HepG2 (cell line): ENCODE measurements around the gene SLC27A3. TPM values are rescaled to one million over a fixed set of nuclear protein-coding genes. Genes with fewer than 3 reads are reported as not detected.

Experiments
- ATAC-seq: fragments of 200-7000 bp; cut with Tn5 transposase; 3 replicates; pipeline ENCODE4 v1.9.1; 2020; ENCODE audit warnings: mild to moderate bottlenecking, moderate library complexity
- BruUV-seq: library from RNA; stranded (reverse); fragments of 400-500 nt; replicated peaks from 2 replicates; lab custom pipeline; 2021; lab: Mats Ljungman, UMichigan
- CTCF ChIA-PET: fragments of 300-600 bp; formaldehyde crosslinking; extraction: SDS; loops from one replicate; lab custom pipeline; 2021; ENCODE audit warnings: low total read pairs, inconsistent platforms, low intra/inter-chr PET ratio; lab: Yijun Ruan, JAX
- POLR2A ChIA-PET: fragments of 350-600 bp; sonication (Branson Sonifier 250); formaldehyde crosslinking; loops from one replicate; lab custom pipeline; 2020; ENCODE audit warnings: antibody characterized with exemption, inconsistent platforms; lab: Yijun Ruan, JAX
- DNase-seq: peaks from one replicate; pipeline ENCODE4 v3.0.0-alpha.2; 2015; ENCODE audit warnings: low spot score
- FAIRE-seq: peaks from 3 replicates; lab custom pipeline; 2011; peaks lifted over from hg19 to GRCh38; lab: Jason Lieb, UNC
- H2AFZ ChIP-seq: one replicate; pipeline ENCODE4 v1.6.1; 2011; ENCODE audit warnings: low read length, inconsistent platforms
- H3K27ac ChIP-seq: fragments of 300-600 bp; 3 replicates; pipeline ENCODE4 v1.8.0; 2011; ENCODE audit warnings: mixed run types, mild to moderate bottlenecking, mixed read lengths, low read length, inconsistent platforms; ENCODE audit not compliant: insufficient read depth; ENCODE audit errors: extremely low read length
- H3K27me3 ChIP-seq, 2 experiments: fragments of 200-600 bp in 1 of 2; 2 replicates in 1 of 2; 3 replicates in 1 of 2; pipeline versions ENCODE4 v1.6.0 to v1.8.0; 2011; ENCODE audit warnings: low read length in 2 of 2, mild to moderate bottlenecking in 2 of 2, moderate library complexity in 2 of 2, inconsistent platforms in 1 of 2; ENCODE audit not compliant: insufficient read depth in 2 of 2, control insufficient read depth in 1 of 2
- H3K36me3 ChIP-seq, 2 experiments: fragments of 200-600 bp in 1 of 2; replicated peaks in 1 of 2; 2 replicates in 1 of 2; 3 replicates in 1 of 2; pipeline versions ENCODE4 v1.5.1 to v1.8.0; 2011; ENCODE audit warnings: low read length in 2 of 2, inconsistent platforms in 1 of 2; ENCODE audit not compliant: insufficient read depth in 2 of 2, control insufficient read depth in 1 of 2
- H3K4me1 ChIP-seq: 2 replicates; pipeline ENCODE4 v1.5.1; 2012; ENCODE audit warnings: low read length, inconsistent platforms; ENCODE audit not compliant: insufficient read depth
- H3K4me2 ChIP-seq: 2 replicates; pipeline ENCODE4 v1.6.0; 2011; ENCODE audit warnings: low read depth, low read length, inconsistent platforms
- H3K4me3 ChIP-seq, 3 experiments: fragments of 200-600 bp in 1 of 3; sonication (generic), shearing (Covaris generic) in 1 of 3; replicated peaks in 1 of 3; 2 replicates each; pipeline ENCODE4 v1.5.1; 2011 to 2016; ENCODE audit warnings: low read length in 3 of 3, inconsistent platforms in 2 of 3, low read depth in 2 of 3, mild to moderate bottlenecking in 2 of 3, control low read depth in 1 of 3, mixed read lengths in 1 of 3; ENCODE audit not compliant: insufficient read depth in 1 of 3
- H3K79me2 ChIP-seq: one replicate; pipeline ENCODE4 v1.6.1; 2011; ENCODE audit warnings: low read length, inconsistent platforms; ENCODE audit not compliant: insufficient read depth
- H3K9ac ChIP-seq: 2 replicates; pipeline ENCODE4 v1.6.0; 2011; ENCODE audit warnings: mild to moderate bottlenecking, low read depth, low read length, inconsistent platforms; ENCODE audit not compliant: insufficient read depth
- H3K9me3 ChIP-seq: 2 replicates; pipeline ENCODE4 v1.5.1; 2012; ENCODE audit warnings: mild to moderate bottlenecking, low read length
- H4K20me1 ChIP-seq: 2 replicates; pipeline ENCODE4 v1.6.0; 2011; ENCODE audit warnings: inconsistent platforms, mild to moderate bottlenecking, low read length, moderate library complexity; ENCODE audit not compliant: insufficient read depth
- DMTF1 ChIP-seq: sonication (generic); formaldehyde crosslinking; IDR thresholded peaks from 2 replicates; pipeline ENCODE4 v1.4.0; 2020; ENCODE audit warnings: mild to moderate bottlenecking, missing genetic modification reagents
- HMGA1 ChIP-seq: sonication (generic); formaldehyde crosslinking; conservative IDR thresholded peaks from 2 replicates; pipeline ENCODE4 v1.4.0; 2020; ENCODE audit warnings: missing genetic modification reagents
- MLLT10 ChIP-seq: sonication (generic); formaldehyde crosslinking; IDR thresholded peaks from 2 replicates; pipeline ENCODE4 v1.4.0; 2020; ENCODE audit warnings: missing genetic modification reagents
- NR2F1 ChIP-seq, 2 experiments: fragments of 450-650 bp in 1 of 2; formaldehyde crosslinking in 1 of 2; IDR thresholded peaks; 2 replicates each; pipeline versions ENCODE4 v1.5.0 to v1.6.1; 2016 to 2020; ENCODE audit warnings: mild to moderate bottlenecking in 1 of 2, missing compliant biosample characterization in 1 of 2, missing genetic modification reagents in 1 of 2, moderate library complexity in 1 of 2
- POLR2AphosphoS2 ChIP-seq: IDR thresholded peaks from 2 replicates; pipeline ENCODE4 v1.6.1; 2011; ENCODE audit warnings: low read depth, low read length, improper control_type of control experiment
- RFX5 ChIP-seq: IDR thresholded peaks from 2 replicates; pipeline ENCODE4 v1.6.1; 2011; ENCODE audit warnings: low read depth, low read length, improper control_type of control experiment
- ZNF160 ChIP-seq: sonication (generic); formaldehyde crosslinking; IDR thresholded peaks from 2 replicates; pipeline ENCODE4 v1.8.0; 2022; ENCODE audit warnings: mild to moderate bottlenecking, inconsistent platforms, missing genetic modification reagents
- ZNF335 ChIP-seq: sonication (generic); formaldehyde crosslinking; IDR thresholded peaks from 2 replicates; pipeline ENCODE4 v1.4.0; 2020; ENCODE audit warnings: missing genetic modification reagents
- ZNF569 ChIP-seq: sonication (generic); formaldehyde crosslinking; IDR thresholded peaks from 2 replicates; pipeline ENCODE4 v1.5.0; 2020; ENCODE audit warnings: mild to moderate bottlenecking, missing genetic modification reagents, moderate library complexity, borderline replicate concordance
- ZNF784 ChIP-seq: sonication (generic); formaldehyde crosslinking; IDR thresholded peaks from 2 replicates; pipeline ENCODE4 v1.5.1; 2020; ENCODE audit warnings: missing genetic modification reagents, mild to moderate bottlenecking, borderline replicate concordance
- ZNF891 ChIP-seq: sonication (generic); formaldehyde crosslinking; IDR thresholded peaks from 2 replicates; pipeline ENCODE4 v1.5.0; 2020; ENCODE audit warnings: mild to moderate bottlenecking, missing genetic modification reagents
- WGBS: methylation state at CpG from one replicate; pipeline ENCODE4 v1.1.6; 2017; ENCODE audit warnings: low lambda C conversion rate; 5-methylcytosine and 5-hydroxymethylcytosine counted together
- in situ Hi-C: cut with HindIII; loops from 2 replicates; pipeline ENCODE4 v1.10.0; 2017; ENCODE audit warnings: low pct_unique_long_range_greater_than_20kb; ENCODE audit not compliant: extremely low pct_ligation_motif_present
- intact Hi-C: fragments of 100-400 bp; cut with micrococcal nuclease; formaldehyde crosslinking; loops from one replicate; pipeline ENCODE4 v1.10.0; 2022; ENCODE audit not compliant: unreplicated experiment
- polyA plus RNA-seq, 8 experiments: library from polyadenylated mRNA; depleted of rRNA in 3 of 8; stranded (reverse) in 7 of 8; unstranded in 1 of 8; fragments of >200 nt; fragmentation: Illumina TruSeq in 4 of 8; extraction: Trizol in 4 of 8; gene quantifications; 2 replicates each; pipeline versions ENCODE4 v1.2.1 to v1.2.3, GENCODE V29; 2011 to 2016; ENCODE audit warnings: low read depth in 4 of 8, missing spikeins in 1 of 8, mixed read lengths in 1 of 8; ENCODE audit not compliant: insufficient read depth in 1 of 8
- total RNA-seq, 5 experiments: library from RNA; depleted of rRNA; stranded (reverse); fragments of >200 nt; fragmentation: Illumina TruSeq; extraction: Trizol; gene quantifications; 2 replicates each; pipeline ENCODE4 v1.2.3, GENCODE V29; 2016; ENCODE audit warnings: low read depth in 1 of 5

Gene SLC27A3
- total and polyA plus RNA-seq, 2 of the 13 experiments (the other 11 are each of a cell fraction or from before 2014, with no cell fraction given), result 4.3 to 10.3 TPM

DNA sequence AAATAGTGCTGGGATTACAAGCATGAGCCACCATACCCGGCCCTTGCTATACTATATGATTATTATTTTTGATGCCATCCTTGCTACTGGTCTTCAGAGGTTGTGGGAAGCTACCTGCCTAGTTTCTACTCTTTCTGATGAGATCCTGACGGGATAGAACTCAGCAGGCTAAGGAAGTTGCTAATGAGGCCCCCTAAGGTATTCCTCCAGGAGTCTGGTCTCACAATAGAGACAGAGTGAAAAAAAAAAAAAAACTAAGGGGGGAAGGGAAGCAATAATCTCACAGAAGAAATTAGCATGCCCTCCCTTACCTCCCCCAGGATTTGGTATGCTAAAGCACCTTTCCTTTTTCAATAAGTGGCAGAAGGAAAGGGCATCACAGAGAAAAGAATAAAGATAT is 29.8 kb upstream of the SLC27A3 start:
- H3K9me3 ChIP-seq, result no peaks in the 10 kb centered on the region
- DNase-seq (no peak), ATAC-seq (no peak), FAIRE-seq (no peak)
- H2AFZ ChIP-seq, result no peak overlapping the region
- no peaks in the 10 kb centered on the region for H3K79me2 ChIP-seq
- ChIA-PET CTCF (no interaction called here), POLR2A (interaction anchor here (1.3 kb wide), 1 partner anchor 18 kb away, joined by 7 read pairs; the partner anchor contains the start of gene INTS3)
- H3K4me3 ChIP-seq, result no peak overlapping the region
- peaks cover 36% of the 10 kb centered on the region for H3K4me1 ChIP-seq
- TF ChIP-seq ZNF784 (CRISPR knock-in tag) (no peak), POLR2AphosphoS2 (no peak), NR2F1 (CRISPR knock-in tag; IDR thresholded peaks at IDR 0.05) (no peak), RFX5 (no peak), HMGA1 (CRISPR knock-in tag) (no peak), ZNF160 (CRISPR knock-in tag) (no peak), ZNF891 (CRISPR knock-in tag) (no peak), ZNF569 (CRISPR knock-in tag) (no peak), MLLT10 (CRISPR knock-in tag) (no peak), DMTF1 (CRISPR knock-in tag) (no peak), ZNF335 (CRISPR knock-in tag) (no peak)
- 98% methylated on average over 2 of the region's 2 CpGs for WGBS
- no peak overlapping the region for H3K27ac ChIP-seq
- H4K20me1 ChIP-seq, result no peaks in the 10 kb centered on the region
- intact Hi-C loops, result loop anchor here (10.0 kb wide), 1 partner anchor 241 kb away; no protein-coding TSS in a partner anchor
- H3K4me2 ChIP-seq, result no peak overlapping the region
- in situ Hi-C loops, result loop anchor here (5.0 to 10.0 kb wide), 2 partner anchors 68 to 231 kb away; partner anchors contain the start of gene NPR1
- no TSS peak for BruUV-seq
- no peaks in the 10 kb centered on the region for H3K27me3 ChIP-seq
- no peak overlapping the region for H3K9ac ChIP-seq
- peaks cover 13 to 43% of the 10 kb centered on the region in 2 experiments for H3K36me3 ChIP-seq
